H1 (cell line): Measurements from ENCODE around the gene CFAP53. TPM values are rescaled to one million over a fixed set of nuclear protein-coding genes. Genes with fewer than 3 reads are reported as not detected.
A peak's percentile ranks its signal among the peaks of the same experiment; 100 is the strongest.

Experiments
- CTCF ChIA-PET: fragments of 300-600 bp; sonication (Branson Sonifier 250); formaldehyde crosslinking; loops from one replicate; lab custom pipeline; 2021; ENCODE audit not compliant: partially characterized antibody; lab: Charles Lee
- POLR2A ChIA-PET: fragments of 300-600 bp; sonication (Branson Sonifier 250); formaldehyde crosslinking; loops from one replicate; lab custom pipeline; 2021; ENCODE audit warnings: inconsistent platforms; ENCODE audit not compliant: partially characterized antibody; lab: Charles Lee
- DNase-seq, 2 experiments: peaks; one replicate each; pipeline versions ENCODE4 v3.0.0 to v3.0.0-alpha.2; 2010 to 2022; ENCODE audit warnings: low spot score in 2 of 2, low read depth in 1 of 2, mixed read lengths in 1 of 2
- FAIRE-seq: peaks from 2 replicates; lab custom pipeline; 2011; peaks lifted over from hg19 to GRCh38; lab: Jason Lieb, UNC
- H2AFZ ChIP-seq: 2 replicates; pipeline ENCODE4 v1.8.1; 2012; ENCODE audit warnings: low read length, inconsistent platforms
- H2AK5ac ChIP-seq: 2 replicates; pipeline ENCODE4 v1.6.1; 2013; ENCODE audit warnings: low read depth, low read length
- H2BK120ac ChIP-seq: replicated peaks from 2 replicates; pipeline ENCODE3; 2013; ENCODE audit warnings: low read depth, low read length, inconsistent platforms
- H2BK12ac ChIP-seq: 2 replicates; pipeline ENCODE4 v1.6.1; 2013; ENCODE audit warnings: low read depth, low read length
- H2BK15ac ChIP-seq: 2 replicates; pipeline ENCODE4 v1.6.1; 2013; ENCODE audit warnings: low read length
- H2BK20ac ChIP-seq: 2 replicates; pipeline ENCODE4 v1.6.1; 2013; ENCODE audit warnings: low read length
- H2BK5ac ChIP-seq: 2 replicates; pipeline ENCODE4 v1.6.1; 2013; ENCODE audit warnings: low read depth, low read length
- H3K14ac ChIP-seq: 2 replicates; pipeline ENCODE4 v1.6.1; 2013; ENCODE audit warnings: inconsistent platforms; ENCODE audit not compliant: insufficient read length
- H3K18ac ChIP-seq: 2 replicates; pipeline ENCODE4 v1.6.1; 2013; ENCODE audit warnings: low read length; ENCODE audit errors: extremely low read depth
- H3K23ac ChIP-seq: 2 replicates; pipeline ENCODE4 v1.6.1; 2013; ENCODE audit warnings: inconsistent platforms; ENCODE audit not compliant: insufficient read length
- H3K23me2 ChIP-seq: 2 replicates; pipeline ENCODE4 v1.6.1; 2013; ENCODE audit warnings: low read depth, low read length
- H3K27ac ChIP-seq: 2 replicates; pipeline ENCODE4 v1.6.1; 2011; ENCODE audit warnings: low read depth, low read length, inconsistent platforms
- H3K27me3 ChIP-seq, 4 experiments: replicated peaks in 1 of 4; 1 replicate in 1 of 4; 2 replicates in 3 of 4; pipeline versions ENCODE4 v1.6.1 to v1.8.1; 2011 to 2013; ENCODE audit warnings: low read length in 3 of 4, mild to moderate bottlenecking in 3 of 4, inconsistent platforms in 2 of 4, mixed read lengths in 2 of 4, moderate library complexity in 1 of 4; ENCODE audit not compliant: control insufficient read depth in 3 of 4, insufficient read depth in 3 of 4; ENCODE audit errors: extremely low read depth in 1 of 4
- H3K36me3 ChIP-seq, 4 experiments: 2 replicates each; pipeline versions ENCODE4 v1.6.1 to v1.8.1; 2011 to 2013; ENCODE audit warnings: mild to moderate bottlenecking in 4 of 4, low read length in 3 of 4, moderate library complexity in 2 of 4, control low read depth in 1 of 4, inconsistent platforms in 1 of 4; ENCODE audit not compliant: insufficient read depth in 4 of 4, control insufficient read depth in 2 of 4
- H3K4ac ChIP-seq: replicated peaks from 2 replicates; pipeline ENCODE3; 2013; ENCODE audit warnings: low read length, low read depth, mixed read lengths, inconsistent platforms; ENCODE audit not compliant: insufficient read length
- H3K4me1 ChIP-seq, 4 experiments: replicated peaks in 1 of 4; 1 replicate in 1 of 4; 2 replicates in 3 of 4; pipeline versions ENCODE4 v1.6.1 to v1.8.1; 2011 to 2013; ENCODE audit warnings: low read length in 3 of 4, inconsistent platforms in 2 of 4, mixed read lengths in 1 of 4; ENCODE audit not compliant: insufficient read depth in 4 of 4, control insufficient read depth in 3 of 4
- H3K4me2 ChIP-seq, 2 experiments: 2 replicates each; pipeline versions ENCODE4 v1.6.1 to v1.8.1; 2011 to 2013; ENCODE audit warnings: low read depth in 2 of 2, low read length in 2 of 2, control low read depth in 1 of 2, inconsistent platforms in 1 of 2, mild to moderate bottlenecking in 1 of 2; ENCODE audit not compliant: insufficient read depth in 1 of 2
- H3K4me3 ChIP-seq, 4 experiments: fragments of 200-600, 300-600 bp in 1 of 4; sonication (generic), shearing (Covaris generic), sonication (Bioruptor Twin) in 1 of 4; 2 replicates each; pipeline versions ENCODE4 v1.5.1 to v1.8.1; 2011 to 2016; ENCODE audit warnings: low read length in 4 of 4, low read depth in 3 of 4, control low read depth in 2 of 4, inconsistent platforms in 2 of 4, mild to moderate bottlenecking in 2 of 4, mixed read lengths in 1 of 4, moderate library complexity in 1 of 4; ENCODE audit not compliant: insufficient read depth in 2 of 4; ENCODE audit errors: extremely low read depth in 1 of 4
- H3K56ac ChIP-seq: replicated peaks from 2 replicates; pipeline ENCODE3; 2013; ENCODE audit warnings: low read depth, mild to moderate bottlenecking, mixed read lengths, low read length, inconsistent platforms; ENCODE audit not compliant: insufficient read length
- H3K79me1 ChIP-seq: 2 replicates; pipeline ENCODE4 v1.6.1; 2013; ENCODE audit warnings: low read depth, low read length, control low read depth
- H3K79me2 ChIP-seq, 2 experiments: 2 replicates each; pipeline versions ENCODE4 v1.6.1 to v1.8.1; 2012 to 2013; ENCODE audit warnings: low read length in 2 of 2, mild to moderate bottlenecking in 2 of 2, inconsistent platforms in 1 of 2; ENCODE audit not compliant: insufficient read depth in 2 of 2, control insufficient read depth in 1 of 2
- H3K9ac ChIP-seq, 4 experiments: replicated peaks in 1 of 4; 1 replicate in 1 of 4; 2 replicates in 3 of 4; pipeline versions ENCODE4 v1.6.1 to v1.8.1; 2011 to 2013; ENCODE audit warnings: low read depth in 3 of 4, low read length in 3 of 4, control low read depth in 2 of 4, mild to moderate bottlenecking in 2 of 4, moderate library complexity in 2 of 4, inconsistent platforms in 1 of 4; ENCODE audit errors: extremely low read depth in 1 of 4
- H3K9me3 ChIP-seq, 2 experiments: 2 replicates each; pipeline versions ENCODE4 v1.6.1 to v1.8.1; 2012 to 2013; ENCODE audit warnings: mild to moderate bottlenecking in 2 of 2, moderate library complexity in 2 of 2, control low read depth in 1 of 2, inconsistent platforms in 1 of 2, low read depth in 1 of 2, low read length in 1 of 2, mixed read lengths in 1 of 2; ENCODE audit not compliant: insufficient read depth in 2 of 2
- H4K20me1 ChIP-seq, 2 experiments: replicated peaks in 1 of 2; 2 replicates each; pipeline versions ENCODE3 to v1.8.1; 2011 to 2013; ENCODE audit warnings: inconsistent platforms in 2 of 2, low read length in 2 of 2, mild to moderate bottlenecking in 1 of 2; ENCODE audit not compliant: insufficient read depth in 2 of 2, control insufficient read depth in 1 of 2
- H4K5ac ChIP-seq: 2 replicates; pipeline ENCODE4 v1.6.1; 2013; ENCODE audit warnings: low read length, low read depth, mixed read lengths, inconsistent platforms; ENCODE audit not compliant: insufficient read length
- H4K8ac ChIP-seq: 2 replicates; pipeline ENCODE4 v1.8.0; 2013; ENCODE audit warnings: mild to moderate bottlenecking, moderate library complexity, low read length, inconsistent platforms; ENCODE audit not compliant: insufficient read depth; ENCODE audit errors: extremely low read depth
- H4K91ac ChIP-seq: replicated peaks from 2 replicates; pipeline ENCODE3; 2013; ENCODE audit warnings: low read length, mixed read lengths, inconsistent platforms; ENCODE audit not compliant: insufficient read length
- EGR1 ChIP-seq: IDR thresholded peaks from 2 replicates; pipeline ENCODE4 v1.6.1; 2011; ENCODE audit warnings: low read depth, low read length, borderline replicate concordance
- MAFK ChIP-seq: IDR thresholded peaks from 2 replicates; pipeline ENCODE4 v1.6.1; 2012; ENCODE audit warnings: low read depth, mild to moderate bottlenecking, improper control_type of control experiment, low read length
- WGBS, 2 experiments: shearing (Covaris generic) in 1 of 2; methylation state at CpG; one replicate each; pipeline versions ENCODE4 v1.1.6 to v1.1.7; 2013 to 2015; ENCODE audit warnings: low lambda C conversion rate in 2 of 2, mixed read lengths in 2 of 2, inconsistent platforms in 1 of 2, low coverage in 1 of 2, missing lambda C conversion rate in 1 of 2; ENCODE audit not compliant: insufficient replicate concordance in 2 of 2, insufficient coverage in 1 of 2, insufficient read length in 1 of 2; ENCODE audit errors: extremely low coverage in 1 of 2, missing lambda C conversion rate in 1 of 2; 5-methylcytosine and 5-hydroxymethylcytosine counted together
- polyA plus RNA-seq, 7 experiments: library from polyadenylated mRNA; depleted of rRNA in 3 of 7; stranded (reverse) in 5 of 7; unstranded in 2 of 7; fragments of >200 nt in 5 of 7; fragments of 200-250 nt in 2 of 7; gene quantifications; 1 replicate in 5 of 7; 2 replicates in 1 of 7; 4 replicates in 1 of 7; pipeline versions ENCODE4 v1.2.1 to v1.2.3, GENCODE V29; 2011 to 2013; ENCODE audit warnings: missing spikeins in 2 of 7, mixed read lengths in 2 of 7
- total RNA-seq: library from RNA; stranded (reverse); fragmentation: NEBNext Ultra II Directional; extraction: Animal tissue kit (Norgen Biotek cat#: 25700); gene quantifications from 2 replicates; pipeline ENCODE4 v1.2.1, GENCODE V29; 2021

Gene CFAP53
- total and polyA plus RNA-seq, 2 of the 8 experiments (the other 6 are each of a cell fraction or from before 2014, with no cell fraction given) = 0.08 to 0.30 TPM

DNA sequence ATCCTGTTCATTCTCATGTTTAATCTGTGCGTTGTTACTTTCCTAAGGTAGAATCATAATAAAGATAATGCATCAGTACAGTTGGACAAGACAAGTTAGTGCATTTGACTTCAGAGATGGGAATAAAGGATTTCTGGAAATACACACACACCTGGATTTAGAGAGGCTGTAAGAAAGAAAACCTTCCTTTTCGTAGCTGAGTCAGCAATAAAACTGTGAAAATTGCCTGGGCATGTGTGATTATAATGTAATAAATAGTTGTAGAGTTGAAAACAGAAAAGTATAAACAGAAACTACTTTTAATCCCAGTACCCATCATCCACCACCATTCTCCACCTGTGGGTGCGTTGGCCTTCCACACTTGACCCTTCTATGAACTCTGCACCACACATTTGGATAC, 15.4 kb downstream of the CFAP53 start:
- 83% methylated on average over 3 of the region's 3 CpGs; no CpG with 5 or more reads in 1 of the 2 experiments for WGBS, 2 experiments
- H2BK5ac ChIP-seq = no peak overlapping the region
- H2AK5ac ChIP-seq = peak overlapping the region; percentile 65; the same call in 1 of the 2 replicates
- H3K27ac ChIP-seq = no peak overlapping the region
- H4K20me1 ChIP-seq = no peaks in the 10 kb centered on the region
- H2BK20ac ChIP-seq = no peak overlapping the region
- H3K79me2 ChIP-seq = no peaks in the 10 kb centered on the region
- ChIA-PET POLR2A (no interaction called here), CTCF (interaction anchor here (0.6 to 2.5 kb wide), 5 partner anchors 8 to 107 kb away, joined by 3 to 11 read pairs (median 3); partner anchors contain the start of gene MBD1)
- peaks cover 0 to 3% (median 0%) of the 10 kb centered on the region in 4 experiments; a peak in 1 of 7 replicates for H3K4me1 ChIP-seq
- no peak overlapping the region for H4K8ac ChIP-seq
- H3K36me3 ChIP-seq = no peaks in the 10 kb centered on the region
- H3K9ac ChIP-seq = no peak overlapping the region
- no peaks in the 10 kb centered on the region for H3K9me3 ChIP-seq
- H3K23ac ChIP-seq = no peak overlapping the region
- 0 out of 2 replicates have a peak overlapping the region, but pooled peaks have one; percentile 76 for H2AFZ ChIP-seq
- H3K27me3 ChIP-seq = no peaks in the 10 kb centered on the region
- H3K4me3 ChIP-seq = no peak overlapping the region
- H2BK12ac ChIP-seq = peak overlapping the region; percentile 6; the same call in 1 of the 2 replicates
- H3K4ac ChIP-seq = no peak overlapping the region
- H3K4me2 ChIP-seq = no peak overlapping the region
- no peak overlapping the region for H2BK15ac ChIP-seq
- TF ChIP-seq MAFK (peak; percentile 77; the same call in 1 of the 2 replicates), EGR1 (no peak)
- DNase-seq (no peak), FAIRE-seq (no peak)
- H3K56ac ChIP-seq = no peak overlapping the region
- H4K5ac ChIP-seq = no peak overlapping the region
- H3K23me2 ChIP-seq = no peaks in the 10 kb centered on the region
- no peak overlapping the region for H3K14ac ChIP-seq
- H2BK120ac ChIP-seq = no peak overlapping the region
- no peak overlapping the region for H4K91ac ChIP-seq
- H3K79me1 ChIP-seq = no peaks in the 10 kb centered on the region
- no peak overlapping the region for H3K18ac ChIP-seq
